ENCODE measurements around the gene UQCC2.

DNA sequence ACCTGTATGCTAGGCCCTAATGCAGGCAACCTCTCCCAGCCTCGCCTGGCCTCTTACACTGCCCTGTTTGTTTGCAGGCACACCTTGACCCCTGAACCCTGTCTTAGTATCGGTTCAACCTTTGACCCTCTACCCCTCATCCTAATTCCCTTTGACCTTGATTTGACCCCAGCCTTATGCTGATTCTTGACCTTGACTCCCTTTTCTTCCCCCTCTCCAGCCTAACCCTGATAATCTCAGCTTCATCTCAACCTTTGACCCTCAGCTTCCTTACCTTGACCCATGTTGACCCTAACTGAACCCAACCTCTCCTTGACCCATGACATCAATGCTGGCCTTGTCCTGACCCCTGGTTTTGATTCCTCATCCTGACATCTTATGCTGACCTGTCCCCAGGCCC is 33.8 kb downstream of the UQCC2 start:
- no peak for TF ChIP-seq FOXA1 (IDR thresholded peaks at IDR 0.05)
- TF ChIP-seq, protein P1, sequence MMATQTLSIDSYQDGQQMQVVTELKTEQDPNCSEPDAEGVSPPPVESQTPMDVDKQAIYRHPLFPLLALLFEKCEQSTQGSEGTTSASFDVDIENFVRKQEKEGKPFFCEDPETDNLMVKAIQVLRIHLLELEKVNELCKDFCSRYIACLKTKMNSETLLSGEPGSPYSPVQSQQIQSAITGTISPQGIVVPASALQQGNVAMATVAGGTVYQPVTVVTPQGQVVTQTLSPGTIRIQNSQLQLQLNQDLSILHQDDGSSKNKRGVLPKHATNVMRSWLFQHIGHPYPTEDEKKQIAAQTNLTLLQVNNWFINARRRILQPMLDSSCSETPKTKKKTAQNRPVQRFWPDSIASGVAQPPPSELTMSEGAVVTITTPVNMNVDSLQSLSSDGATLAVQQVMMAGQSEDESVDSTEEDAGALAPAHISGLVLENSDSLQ (IDR thresholded peaks at IDR 0.05), result no peak
- TF ChIP-seq SP1 (IDR thresholded peaks at IDR 0.05), result no peak
- no peak for TF ChIP-seq ARNT (IDR thresholded peaks at IDR 0.05)
- TF ChIP-seq FOXK2 (IDR thresholded peaks at IDR 0.05), result no peak
- TF ChIP-seq ZNF384 (IDR thresholded peaks at IDR 0.05), result no peak
- no peak for TF ChIP-seq SUZ12 (IDR thresholded peaks at IDR 0.05)
- no peak for TF ChIP-seq ELF4 (IDR thresholded peaks at IDR 0.05)
- TF ChIP-seq LEF1 (IDR thresholded peaks at IDR 0.05; ENCODE audit: borderline replicate concordance), result no peak
- no peak for TF ChIP-seq NFRKB (IDR thresholded peaks at IDR 0.05)
- no peak for TF ChIP-seq BHLHE40 (IDR thresholded peaks at IDR 0.05; ENCODE audit: borderline replicate concordance)
- no peak for TF ChIP-seq HDGF (IDR thresholded peaks at IDR 0.05; ENCODE audit: borderline replicate concordance)
